ENCODE results near the gene RPTOR.

The RPTOR gene

GRCh38 chr17:80941743-80942422 lies 397.2 kb downstream of the RPTOR start:
- no peak for FAIRE-seq

DNA sequence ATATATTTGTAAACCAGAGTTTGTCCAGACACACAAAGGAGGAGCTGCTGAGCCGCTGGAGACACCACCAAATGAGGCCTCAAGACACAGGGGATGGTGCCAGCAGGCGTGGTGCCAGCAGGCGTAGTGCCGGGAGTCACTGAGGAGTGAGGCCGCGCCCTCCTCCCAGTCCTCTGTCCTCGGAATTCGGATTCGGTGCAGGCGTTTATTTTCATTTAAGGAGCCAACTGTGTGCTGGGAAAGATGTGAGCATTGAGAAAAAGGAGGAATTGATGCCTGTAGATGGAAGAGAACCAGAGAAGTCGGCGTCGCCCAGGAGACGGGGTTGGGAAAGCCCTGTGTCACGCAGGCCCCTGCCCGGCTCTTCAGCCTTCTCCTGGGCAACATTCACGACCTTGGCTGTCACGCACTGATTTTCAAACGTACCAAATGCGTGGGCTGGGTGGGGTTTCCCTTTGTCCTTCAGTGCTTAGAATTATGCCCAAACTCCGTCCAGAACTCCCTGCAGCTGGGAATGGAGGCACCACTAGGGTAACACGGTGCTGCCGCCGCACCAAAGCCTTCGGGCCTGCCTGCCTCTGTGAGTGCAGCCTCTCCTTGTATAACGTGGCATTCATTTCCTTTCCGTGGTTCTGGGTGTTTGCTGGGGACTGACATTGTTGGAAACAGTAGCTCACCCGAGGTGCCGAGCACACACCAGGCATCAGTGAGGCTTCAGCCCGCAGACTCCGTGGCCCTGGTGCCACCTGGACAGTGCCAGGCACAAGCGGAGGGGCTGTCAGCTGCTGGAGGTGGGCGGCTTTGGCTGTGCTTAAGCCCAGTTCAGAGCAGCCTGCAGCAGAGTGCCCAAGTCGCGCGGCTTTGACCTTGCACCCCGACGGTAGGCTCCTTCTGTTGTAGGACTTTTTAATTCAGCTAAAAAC lies 398.0 kb downstream of the RPTOR start:
- no peak for FAIRE-seq

DNA sequence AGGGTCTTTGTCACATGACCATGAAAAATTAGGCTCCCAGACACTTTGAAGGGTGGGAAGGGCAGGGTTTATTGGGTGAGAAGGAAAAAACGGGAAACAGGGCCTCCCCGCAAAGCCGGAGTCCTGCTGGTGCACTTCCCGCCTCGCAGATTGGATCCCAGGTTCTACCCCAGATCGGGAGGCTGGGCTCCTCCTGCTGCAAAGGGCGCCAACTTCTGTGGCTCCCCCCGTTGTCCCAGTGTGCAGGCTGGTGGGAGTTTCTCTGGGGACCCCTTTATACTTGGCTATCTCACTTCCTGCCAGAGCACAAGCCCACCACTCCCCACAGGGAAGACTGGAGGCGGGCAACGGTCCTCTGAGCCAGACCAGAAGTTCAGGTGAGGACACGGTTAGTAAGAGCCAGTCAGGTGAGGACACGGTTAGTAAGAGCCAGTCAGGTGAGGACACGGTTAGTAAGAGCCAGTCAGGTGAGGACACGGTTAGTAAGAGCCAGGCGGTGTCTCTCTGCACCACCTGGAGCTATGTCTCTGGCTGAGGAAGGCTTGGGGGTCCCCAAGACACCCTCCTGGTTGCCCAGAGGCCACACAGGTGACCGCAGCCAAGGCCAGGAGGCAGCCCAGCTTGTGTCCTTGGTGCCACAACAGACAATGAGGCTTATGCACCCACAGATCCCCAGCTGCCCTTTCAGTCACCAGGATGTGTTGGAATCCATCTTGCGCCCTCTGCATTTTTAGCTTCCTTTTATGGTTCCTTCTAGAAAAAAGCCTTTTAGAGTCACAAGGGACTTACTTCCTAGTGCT lies 398.9 kb downstream of the RPTOR start:
- no peak for FAIRE-seq

GRCh38 chr17:80944326-80944725 lies 399.7 kb downstream of the RPTOR start:
- FAIRE-seq = no peak

DNA sequence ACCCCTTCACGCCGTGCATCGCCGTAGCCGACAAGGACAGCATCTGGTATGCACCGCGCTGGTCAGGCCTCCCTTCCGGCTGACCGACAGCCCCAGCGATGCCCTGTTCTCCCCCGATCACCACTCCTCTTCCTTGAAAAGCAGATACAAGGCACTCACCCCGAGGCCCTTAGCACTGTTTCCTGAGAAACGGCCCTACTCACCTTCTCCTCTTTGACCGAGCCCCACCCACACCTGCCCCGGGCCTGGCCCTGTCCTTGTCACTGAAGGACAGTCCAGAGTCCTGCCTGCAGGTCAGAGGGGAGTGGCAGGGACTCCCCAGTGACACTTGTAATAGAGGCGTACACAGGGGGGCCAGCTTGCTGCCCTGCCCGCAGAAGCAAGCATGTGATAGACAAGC lies 401.1 kb downstream of the RPTOR start:
- FAIRE-seq = no peak

DNA sequence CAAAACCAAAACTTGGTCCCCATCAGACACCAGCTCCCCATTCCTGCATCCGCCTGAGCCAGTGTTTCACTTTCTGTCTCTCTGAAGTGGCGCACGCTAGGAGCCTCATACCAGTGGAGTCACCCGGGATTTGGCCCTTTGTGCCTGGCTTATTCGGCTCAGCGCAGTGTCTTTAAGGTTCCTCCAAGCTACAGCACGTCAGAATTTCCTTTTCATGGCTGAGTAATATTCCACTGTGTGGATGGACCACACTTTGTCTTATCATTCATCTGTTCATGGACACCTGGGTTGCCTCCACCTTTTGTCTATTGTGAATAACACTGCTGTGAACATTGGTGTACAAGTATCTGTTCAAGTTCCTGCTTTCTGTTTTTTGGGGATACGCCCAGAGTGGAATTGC lies 401.8 kb downstream of the RPTOR start:
- no peak for FAIRE-seq

- FAIRE-seq = no peak
Observed at GRCh38 chr17:80947200-80947940, 402.7 kb downstream of the RPTOR start.

DNA sequence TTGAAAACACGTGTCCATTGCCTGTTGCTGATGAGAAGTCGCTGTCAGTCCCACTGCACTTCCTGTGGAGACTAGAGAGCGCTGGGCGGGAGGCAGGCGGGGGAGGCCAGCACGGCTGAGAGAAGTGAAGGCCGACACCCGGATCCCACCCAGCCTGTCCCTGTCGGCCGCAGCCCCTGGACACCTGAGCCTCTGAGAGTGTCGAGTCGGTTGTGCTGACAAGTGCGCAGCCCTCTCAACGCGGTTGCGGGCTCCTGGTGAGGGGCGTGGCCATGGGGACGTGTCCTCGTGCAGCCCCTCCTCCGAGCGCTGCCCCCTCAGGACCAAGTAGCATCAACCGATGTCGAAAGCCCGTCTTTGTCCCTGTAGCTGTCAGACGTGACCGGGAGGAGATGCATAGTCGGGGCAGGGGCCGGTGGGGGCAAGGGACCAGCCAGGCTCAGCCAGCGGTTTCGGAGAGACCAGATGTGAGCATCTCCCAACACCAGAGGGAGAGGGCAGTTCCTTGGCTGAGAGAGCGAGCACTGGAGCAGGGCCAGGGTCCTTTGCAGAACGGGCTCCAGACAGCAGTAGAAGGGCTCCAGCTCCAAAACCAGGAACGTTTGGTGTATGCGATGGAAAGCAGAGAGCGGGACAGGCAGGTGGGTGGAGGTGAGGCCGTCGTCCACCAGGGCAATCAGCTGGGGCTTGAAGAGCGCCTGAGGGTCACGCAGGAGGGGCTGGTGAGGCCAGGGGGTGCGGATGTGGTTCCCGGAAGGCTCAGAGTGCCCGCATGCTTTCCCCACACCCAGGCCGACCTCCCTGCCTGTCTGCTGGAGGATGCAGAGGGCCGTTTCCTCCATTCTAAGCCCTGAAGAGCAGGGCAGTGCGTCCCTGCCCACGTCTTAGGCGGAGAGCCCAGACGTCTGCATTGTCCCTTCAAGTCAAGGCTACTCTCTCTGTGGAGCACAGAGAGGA lies 403.7 kb downstream of the RPTOR start:
- FAIRE-seq = no peak

DNA sequence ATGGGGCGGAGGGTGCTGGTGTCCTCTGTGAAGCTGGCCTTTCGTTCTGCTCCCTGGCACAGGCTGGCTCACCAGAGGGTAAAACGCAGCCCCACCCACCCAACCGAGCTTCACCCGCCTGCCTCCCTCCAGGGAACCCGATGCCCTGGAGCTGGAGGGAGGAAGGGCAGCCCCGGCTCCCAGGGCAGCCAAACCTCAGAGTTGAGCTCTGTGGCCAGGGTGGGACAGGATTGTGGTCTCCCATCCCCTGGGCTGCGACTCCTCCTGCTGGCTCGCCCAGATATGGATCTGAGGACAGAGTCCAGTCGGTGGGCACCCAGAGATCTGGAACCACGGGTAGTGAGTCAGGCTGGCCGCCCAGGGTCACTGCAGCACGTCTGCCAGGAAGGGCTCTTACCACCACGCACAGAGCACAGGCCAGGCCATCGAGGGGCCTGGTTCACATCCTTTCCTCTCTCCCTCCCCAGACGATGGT lies 404.4 kb downstream of the RPTOR start:
- no peak for FAIRE-seq

- FAIRE-seq = no peak
Observed at GRCh38 chr17:80949451-80950421, 405.1 kb downstream of the RPTOR start.

DNA sequence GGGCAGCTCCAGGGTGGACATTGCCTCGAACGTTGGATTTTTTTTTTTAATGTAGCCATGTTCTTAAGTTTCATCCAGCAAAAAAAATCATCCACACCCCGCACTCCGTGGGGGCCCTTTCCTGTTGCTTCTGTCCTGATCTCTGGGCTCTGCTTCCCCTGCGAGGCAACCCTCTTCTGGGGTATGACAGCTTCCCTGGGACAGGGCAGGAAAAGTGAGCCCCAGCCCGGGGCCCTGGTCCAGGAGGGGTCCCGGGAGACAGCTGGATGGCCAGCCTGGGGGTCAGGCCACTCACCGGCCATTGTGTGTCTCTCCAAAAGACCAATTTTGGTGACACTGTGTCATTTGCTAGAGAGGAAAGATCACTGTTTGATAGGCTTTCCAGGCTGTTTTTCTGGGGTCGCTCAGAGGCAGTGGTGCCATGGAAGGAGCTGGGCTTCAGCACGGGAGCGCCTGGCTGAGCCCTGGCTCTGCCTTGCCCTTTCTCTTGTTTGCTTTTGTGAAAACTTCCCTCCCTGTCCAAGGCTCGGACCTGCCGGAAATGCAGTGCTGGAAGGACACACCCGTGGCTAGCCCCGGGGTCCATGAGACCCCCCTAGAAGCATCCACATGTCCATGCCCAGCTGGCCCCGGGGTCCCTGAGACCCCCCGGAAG lies 406.0 kb downstream of the RPTOR start:
- FAIRE-seq = no peak

GRCh38 chr17:80951121-80952090 lies 406.8 kb downstream of the RPTOR start:
- FAIRE-seq = no peak

GRCh38 chr17:80952291-80952690 lies 407.7 kb downstream of the RPTOR start:
- FAIRE-seq = no peak

DNA sequence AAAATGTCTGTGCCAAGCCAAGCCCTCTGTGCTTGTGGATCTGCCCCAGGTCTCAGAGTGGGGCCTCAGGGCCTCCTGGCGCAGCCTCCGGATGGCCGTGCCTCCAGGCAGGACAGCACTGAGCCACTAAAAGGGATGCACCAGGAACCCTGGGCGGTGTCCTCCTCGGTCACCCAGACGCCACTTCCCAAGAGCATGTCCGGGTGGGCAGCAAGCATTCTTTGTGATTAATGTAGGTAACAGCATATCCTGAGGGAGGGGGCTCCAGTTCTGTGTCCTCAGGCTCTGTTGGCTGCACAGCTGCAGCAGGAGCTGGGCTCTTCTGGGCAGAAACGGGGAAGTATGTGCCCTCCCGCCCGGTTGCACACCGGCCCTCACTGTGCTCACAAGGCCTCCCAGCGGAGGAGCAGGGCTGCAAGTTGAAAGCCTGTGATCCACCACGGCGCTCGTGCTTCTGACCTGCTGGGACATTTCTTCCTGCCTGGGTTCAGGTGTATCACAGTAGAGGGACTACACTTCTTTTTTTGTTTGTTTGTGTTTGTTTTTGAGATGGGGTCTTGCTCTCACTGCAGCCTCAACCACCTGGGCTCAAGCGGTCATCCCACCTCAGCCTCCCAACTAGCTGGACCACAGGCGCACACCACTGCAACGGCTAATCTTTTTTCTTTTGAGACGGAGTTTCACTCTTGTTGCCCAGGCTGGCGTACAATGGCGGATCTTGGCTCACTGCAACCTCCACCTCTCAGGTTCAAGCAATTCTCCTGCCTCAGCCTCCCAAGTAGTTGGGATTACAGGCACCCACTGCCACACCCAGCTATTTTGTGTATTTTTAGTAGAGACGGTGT lies 409.1 kb downstream of the RPTOR start:
- no peak for FAIRE-seq

GRCh38 chr17:80955078-80955477 lies 410.4 kb downstream of the RPTOR start:
- no peak for FAIRE-seq

- no peak for FAIRE-seq
Observed at GRCh38 chr17:80955671-80956280, 411.1 kb downstream of the RPTOR start.

All from TTC549 (cell line).